ENCODE results near the gene ADARB1.

Gene ADARB1

GRCh38 chr21:45095505-45095904, 21.1 kb downstream of the ADARB1 start:
- Histone ChIP-seq H3K27ac (no peak overlapping the region), H3K79me2 (no peaks in the 10 kb centered on the region), H3K4me2 (ENCODE audit: low read length) (no peak overlapping the region), H3K36me3 (ENCODE audit: control insufficient read depth, insufficient read depth, low read length) (no peaks in the 10 kb centered on the region), H3K9ac (no peak overlapping the region), H3K9me3 (ENCODE audit: control insufficient read depth, low read length) (no peaks in the 10 kb centered on the region), H3K27me3 (ENCODE audit: control insufficient read depth, insufficient read depth, low read length) (no peaks in the 10 kb centered on the region), H3K4me1 (no peaks in the 10 kb centered on the region), H3K4me3 (ENCODE audit: low read depth, low read length) (no peak overlapping the region), H2AFZ (no peak overlapping the region)
- TF ChIP-seq CTCF (IDR thresholded peaks at IDR 0.05): no peak

GRCh38 chr21:45096217-45096616, 21.8 kb downstream of the ADARB1 start:
- no peak for TF ChIP-seq CTCF (IDR thresholded peaks at IDR 0.05)

GRCh38 chr21:45097827-45098387, 23.5 kb downstream of the ADARB1 start:
- no peaks in the 10 kb centered on the region for H3K9me3 ChIP-seq (ENCODE audit: control insufficient read depth, low read length)
- no peaks in the 10 kb centered on the region for H3K27me3 ChIP-seq (ENCODE audit: control insufficient read depth, insufficient read depth, low read length)
- H3K9ac ChIP-seq: no peak overlapping the region
- H3K4me1 ChIP-seq: no peaks in the 10 kb centered on the region
- H3K4me2 ChIP-seq (ENCODE audit: low read length): no peak overlapping the region
- no peak overlapping the region for H3K27ac ChIP-seq
- no peak overlapping the region for H2AFZ ChIP-seq
- TF ChIP-seq CTCF (IDR thresholded peaks at IDR 0.05): no peak
- H3K79me2 ChIP-seq: no peaks in the 10 kb centered on the region
- no peak overlapping the region for H3K4me3 ChIP-seq (ENCODE audit: low read depth, low read length)
- H3K36me3 ChIP-seq (ENCODE audit: control insufficient read depth, insufficient read depth, low read length): no peaks in the 10 kb centered on the region

More at GRCh38 chr21:45096217-45096616, 21.8 kb downstream of the ADARB1 start:
- Histone ChIP-seq H3K9me3 (ENCODE audit: control insufficient read depth, low read length) (no peaks in the 10 kb centered on the region), H2AFZ (no peak overlapping the region), H3K4me1 (no peaks in the 10 kb centered on the region), H3K4me3 (ENCODE audit: low read depth, low read length) (no peak overlapping the region), H3K9ac (no peak overlapping the region), H3K27me3 (ENCODE audit: control insufficient read depth, insufficient read depth, low read length) (no peaks in the 10 kb centered on the region), H3K27ac (no peak overlapping the region), H3K79me2 (no peaks in the 10 kb centered on the region), H3K4me2 (ENCODE audit: low read length) (no peak overlapping the region), H3K36me3 (ENCODE audit: control insufficient read depth, insufficient read depth, low read length) (no peaks in the 10 kb centered on the region)

- Histone ChIP-seq H3K79me2 (no peaks in the 10 kb centered on the region), H3K9ac (no peak overlapping the region), H3K9me3 (ENCODE audit: control insufficient read depth, low read length) (no peaks in the 10 kb centered on the region), H3K4me2 (ENCODE audit: low read length) (no peak overlapping the region), H3K4me1 (no peaks in the 10 kb centered on the region), H3K27ac (no peak overlapping the region), H2AFZ (no peak overlapping the region), H3K36me3 (ENCODE audit: control insufficient read depth, insufficient read depth, low read length) (no peaks in the 10 kb centered on the region), H3K4me3 (ENCODE audit: low read depth, low read length) (no peak overlapping the region), H3K27me3 (ENCODE audit: control insufficient read depth, insufficient read depth, low read length) (no peaks in the 10 kb centered on the region)
- TF ChIP-seq CTCF (IDR thresholded peaks at IDR 0.05): no peak
These were observed 24.5 kb downstream of the ADARB1 start for GRCh38 chr21:45098867-45099266.

GRCh38 chr21:45099571-45099970, 25.2 kb downstream of the ADARB1 start:
- H3K9me3 ChIP-seq (ENCODE audit: control insufficient read depth, low read length): no peaks in the 10 kb centered on the region
- H3K4me2 ChIP-seq (ENCODE audit: low read length): no peak overlapping the region
- H3K27ac ChIP-seq: no peak overlapping the region
- H3K27me3 ChIP-seq (ENCODE audit: control insufficient read depth, insufficient read depth, low read length): no peaks in the 10 kb centered on the region
- H3K36me3 ChIP-seq (ENCODE audit: control insufficient read depth, insufficient read depth, low read length): no peaks in the 10 kb centered on the region
- no peak overlapping the region for H3K4me3 ChIP-seq (ENCODE audit: low read depth, low read length)
- no peak for TF ChIP-seq CTCF (IDR thresholded peaks at IDR 0.05)
- H3K79me2 ChIP-seq: no peaks in the 10 kb centered on the region
- no peak overlapping the region for H3K9ac ChIP-seq
- no peak overlapping the region for H2AFZ ChIP-seq
- H3K4me1 ChIP-seq: no peaks in the 10 kb centered on the region
